Hepatocyte (in vitro differentiated cells): Measurements from ENCODE around the gene B3GAT3.

Experiments used
- EZH2 ChIP-seq: fragments of 200-600 bp; sonication (generic); IDR thresholded peaks from 2 replicates; pipeline ENCODE4 v1.6.1; 2016; ENCODE audit warnings: antibody characterized with exemption, mild to moderate bottlenecking, borderline replicate concordance
- TF ChIP-seq, protein P1 (sequence below): fragments of 200-600 bp; sonication (generic); IDR thresholded peaks from 2 replicates; pipeline ENCODE4 v1.5.1; 2016; ENCODE audit warnings: antibody characterized with exemption, mild to moderate bottlenecking; ENCODE audit not compliant: poor library complexity

- TF ChIP-seq, protein P1, sequence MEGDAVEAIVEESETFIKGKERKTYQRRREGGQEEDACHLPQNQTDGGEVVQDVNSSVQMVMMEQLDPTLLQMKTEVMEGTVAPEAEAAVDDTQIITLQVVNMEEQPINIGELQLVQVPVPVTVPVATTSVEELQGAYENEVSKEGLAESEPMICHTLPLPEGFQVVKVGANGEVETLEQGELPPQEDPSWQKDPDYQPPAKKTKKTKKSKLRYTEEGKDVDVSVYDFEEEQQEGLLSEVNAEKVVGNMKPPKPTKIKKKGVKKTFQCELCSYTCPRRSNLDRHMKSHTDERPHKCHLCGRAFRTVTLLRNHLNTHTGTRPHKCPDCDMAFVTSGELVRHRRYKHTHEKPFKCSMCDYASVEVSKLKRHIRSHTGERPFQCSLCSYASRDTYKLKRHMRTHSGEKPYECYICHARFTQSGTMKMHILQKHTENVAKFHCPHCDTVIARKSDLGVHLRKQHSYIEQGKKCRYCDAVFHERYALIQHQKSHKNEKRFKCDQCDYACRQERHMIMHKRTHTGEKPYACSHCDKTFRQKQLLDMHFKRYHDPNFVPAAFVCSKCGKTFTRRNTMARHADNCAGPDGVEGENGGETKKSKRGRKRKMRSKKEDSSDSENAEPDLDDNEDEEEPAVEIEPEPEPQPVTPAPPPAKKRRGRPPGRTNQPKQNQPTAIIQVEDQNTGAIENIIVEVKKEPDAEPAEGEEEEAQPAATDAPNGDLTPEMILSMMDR, result peak; percentile 18
- no peak for TF ChIP-seq EZH2
Measured at GRCh38 chr11:62591448-62592145, 30.2 kb downstream of the B3GAT3 start, which contains the start of gene TUT1.
